ENCODE data around the gene CHSY1. TPM values are rescaled to one million over a fixed set of nuclear protein-coding genes. Genes with fewer than 3 reads are reported as not detected.
A peak's percentile ranks its signal among the peaks of the same experiment; 100 is the strongest.

The CHSY1 gene
- total RNA-seq, 4 donors from 2014 or later = 25.6 to 62.8 (median 46.0) TPM

DNA sequence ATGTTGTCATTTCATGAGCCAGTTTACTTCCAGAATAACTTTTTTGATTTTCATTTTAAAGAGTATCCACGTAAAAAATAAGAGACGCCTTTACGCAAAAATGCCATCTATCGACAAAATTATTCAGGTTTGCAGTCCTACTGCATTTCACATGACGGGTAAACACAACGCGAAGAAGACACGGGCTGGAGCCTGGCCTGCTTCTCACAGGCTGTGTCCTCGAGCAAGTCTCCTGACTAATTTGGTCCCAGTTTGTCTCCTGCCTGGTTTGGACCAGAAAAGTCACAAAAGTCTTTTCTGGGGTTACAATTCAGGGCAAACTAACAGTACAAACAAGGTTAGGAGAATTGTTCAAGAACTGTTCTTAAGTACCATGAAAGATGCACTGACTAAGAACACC, 51.7 kb downstream of the CHSY1 start:
- Histone ChIP-seq H3K36me3 (no peaks in the 10 kb centered on the region), H3K9me3 (no peaks in the 10 kb centered on the region), H3K27me3 (no peaks in the 10 kb centered on the region), H3K4me3 (no peak overlapping the region), H3K27ac (peak overlapping the region; percentile 61 to 66), H3K4me1 (no peaks in the 10 kb centered on the region)
- no peak for DNase-seq
- TF ChIP-seq, protein P1, sequence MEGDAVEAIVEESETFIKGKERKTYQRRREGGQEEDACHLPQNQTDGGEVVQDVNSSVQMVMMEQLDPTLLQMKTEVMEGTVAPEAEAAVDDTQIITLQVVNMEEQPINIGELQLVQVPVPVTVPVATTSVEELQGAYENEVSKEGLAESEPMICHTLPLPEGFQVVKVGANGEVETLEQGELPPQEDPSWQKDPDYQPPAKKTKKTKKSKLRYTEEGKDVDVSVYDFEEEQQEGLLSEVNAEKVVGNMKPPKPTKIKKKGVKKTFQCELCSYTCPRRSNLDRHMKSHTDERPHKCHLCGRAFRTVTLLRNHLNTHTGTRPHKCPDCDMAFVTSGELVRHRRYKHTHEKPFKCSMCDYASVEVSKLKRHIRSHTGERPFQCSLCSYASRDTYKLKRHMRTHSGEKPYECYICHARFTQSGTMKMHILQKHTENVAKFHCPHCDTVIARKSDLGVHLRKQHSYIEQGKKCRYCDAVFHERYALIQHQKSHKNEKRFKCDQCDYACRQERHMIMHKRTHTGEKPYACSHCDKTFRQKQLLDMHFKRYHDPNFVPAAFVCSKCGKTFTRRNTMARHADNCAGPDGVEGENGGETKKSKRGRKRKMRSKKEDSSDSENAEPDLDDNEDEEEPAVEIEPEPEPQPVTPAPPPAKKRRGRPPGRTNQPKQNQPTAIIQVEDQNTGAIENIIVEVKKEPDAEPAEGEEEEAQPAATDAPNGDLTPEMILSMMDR (IDR thresholded peaks at IDR 0.05) = no peak
- no peak for TF ChIP-seq POLR2A (IDR thresholded peaks at IDR 0.05)
- intact Hi-C loops (cut with DNase I; ENCODE audit: low total_unique reads) = no loop called here

DNA sequence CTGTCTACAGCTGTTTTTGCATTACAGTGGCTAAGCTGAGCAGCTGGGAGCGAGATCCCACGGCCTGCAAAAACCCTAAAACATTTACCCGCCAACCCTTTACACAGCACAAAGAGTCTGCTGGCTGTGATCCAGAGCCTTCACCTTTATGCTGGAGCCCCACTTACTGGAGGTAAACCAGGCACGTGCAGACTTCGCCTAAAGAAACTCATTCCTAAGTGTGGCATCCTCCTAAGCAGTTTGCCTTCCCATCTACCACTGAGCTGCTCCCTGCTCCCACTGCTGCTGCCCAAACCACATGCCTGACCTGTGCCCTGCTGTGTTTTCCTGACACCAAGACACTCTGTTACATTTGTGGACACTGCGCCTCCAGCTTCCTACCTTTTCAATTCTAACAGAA, 53.0 kb downstream of the CHSY1 start:
- H3K9me3 ChIP-seq = no peaks in the 10 kb centered on the region
- H3K27ac ChIP-seq = peak overlapping the region; percentile 61 to 66
- no peaks in the 10 kb centered on the region for H3K36me3 ChIP-seq
- peaks cover 0 to 6% of the 10 kb centered on the region in 2 donors for H3K4me1 ChIP-seq
- intact Hi-C loops (cut with DNase I; ENCODE audit: low total_unique reads) = no loop called here
- H3K27me3 ChIP-seq = no peaks in the 10 kb centered on the region
- TF ChIP-seq, protein P1 (IDR thresholded peaks at IDR 0.05) = no peak
- TF ChIP-seq POLR2A (IDR thresholded peaks at IDR 0.05) = no peak
- H3K4me3 ChIP-seq = no peak overlapping the region
- no peak for DNase-seq

DNA sequence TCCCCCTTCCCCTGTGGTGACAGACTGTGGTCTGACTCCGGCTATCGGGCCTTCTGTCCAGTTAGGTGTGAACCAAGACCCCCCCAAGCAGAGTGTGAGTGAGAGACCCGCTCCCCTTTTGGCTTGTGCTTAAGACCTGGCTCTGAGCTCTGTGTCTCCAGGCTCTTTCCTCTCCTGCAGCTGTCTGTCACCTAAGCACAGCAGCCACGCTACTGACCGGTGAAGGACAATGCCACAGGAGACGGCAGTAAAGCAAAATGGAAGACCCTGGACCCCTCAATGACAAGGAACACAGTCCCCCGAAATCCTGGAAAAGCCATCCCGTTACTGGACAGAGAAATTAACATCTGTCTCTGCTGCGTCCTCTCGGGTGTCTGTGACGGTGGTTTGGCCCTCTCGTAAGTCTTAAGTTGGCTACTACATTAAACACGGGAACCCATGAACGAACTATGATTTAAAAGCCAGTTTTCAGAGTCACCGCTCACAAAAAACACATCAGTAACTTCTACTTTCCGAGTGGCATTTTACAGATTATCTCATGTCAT, 53.7 kb downstream of the CHSY1 start:
- Histone ChIP-seq H3K9me3 (no peaks in the 10 kb centered on the region), H3K27ac (peak overlapping the region in 1 of 2 donors; percentile 66), H3K27me3 (no peaks in the 10 kb centered on the region), H3K4me3 (no peak overlapping the region), H3K36me3 (no peaks in the 10 kb centered on the region), H3K4me1 (peaks cover 0 to 6% of the 10 kb centered on the region in 2 donors)
- DNase-seq = no peak
- intact Hi-C loops (cut with DNase I; ENCODE audit: low total_unique reads) = no loop called here
- TF ChIP-seq, protein P1 (IDR thresholded peaks at IDR 0.05) = no peak
- no peak for TF ChIP-seq POLR2A (IDR thresholded peaks at IDR 0.05)

DNA sequence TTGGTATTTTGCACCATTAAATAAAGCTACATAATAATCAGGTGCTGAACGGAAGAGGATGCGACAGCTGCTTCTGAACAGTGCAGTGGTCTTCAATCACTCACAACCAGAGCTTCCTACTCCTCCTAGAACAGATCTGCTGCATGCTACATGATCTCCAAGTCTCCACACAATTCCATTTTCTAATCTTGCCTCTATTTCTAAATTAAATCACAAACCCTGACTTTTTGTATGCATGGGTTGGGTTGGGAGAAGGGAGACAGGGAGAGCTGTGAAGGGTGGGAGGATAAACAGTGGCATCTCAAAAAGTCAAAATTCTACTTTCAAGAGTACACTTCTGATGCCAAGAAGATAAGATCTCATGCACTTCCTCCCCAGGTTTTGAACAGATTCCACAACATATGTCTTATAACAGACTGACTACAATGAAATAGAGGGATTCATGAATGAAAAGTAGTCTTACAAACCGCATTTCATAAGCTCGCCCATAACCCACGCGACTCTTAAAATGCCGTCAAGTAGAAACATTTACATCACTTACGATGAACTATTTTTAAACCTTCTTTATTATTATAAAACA, 57.2 kb downstream of the CHSY1 start:
- no peaks in the 10 kb centered on the region for H3K9me3 ChIP-seq
- intact Hi-C loops (cut with DNase I; ENCODE audit: low total_unique reads) = no loop called here

More for the DNA sequence above, 57.2 kb downstream of the CHSY1 start:
- TF ChIP-seq, protein P1 (IDR thresholded peaks at IDR 0.05) = no peak
- no peak for TF ChIP-seq POLR2A (IDR thresholded peaks at IDR 0.05)
- Histone ChIP-seq H3K36me3 (no peaks in the 10 kb centered on the region), H3K27ac (peak overlapping the region; percentile 40 to 71), H3K4me1 (peaks cover 6 to 8% of the 10 kb centered on the region in 2 donors), H3K4me3 (no peak overlapping the region), H3K27me3 (no peaks in the 10 kb centered on the region)
- no peak for DNase-seq

Measured in uterus (tissue), 4 donors.